GM21528 (cell line): ENCODE measurements around the gene MEGF11.
"Not testable (repeated sequence)": the region's sequence is repeated elsewhere in the genome, so short reads cannot be mapped to it uniquely, and the experiment has no call there.

ENCODE experiments used
- ATAC-seq: cut with Tn5 transposase; IDR thresholded peaks from one replicate; pipeline ENCODE4 v1.9.1; 2021; ENCODE audit warnings: mild to moderate bottlenecking, moderate library complexity; ENCODE audit not compliant: unreplicated experiment, low FRiP score

Gene MEGF11

GRCh38 chr15:65883571-65883970, 370.0 kb downstream of the MEGF11 start:
- ATAC-seq: no peak

DNA sequence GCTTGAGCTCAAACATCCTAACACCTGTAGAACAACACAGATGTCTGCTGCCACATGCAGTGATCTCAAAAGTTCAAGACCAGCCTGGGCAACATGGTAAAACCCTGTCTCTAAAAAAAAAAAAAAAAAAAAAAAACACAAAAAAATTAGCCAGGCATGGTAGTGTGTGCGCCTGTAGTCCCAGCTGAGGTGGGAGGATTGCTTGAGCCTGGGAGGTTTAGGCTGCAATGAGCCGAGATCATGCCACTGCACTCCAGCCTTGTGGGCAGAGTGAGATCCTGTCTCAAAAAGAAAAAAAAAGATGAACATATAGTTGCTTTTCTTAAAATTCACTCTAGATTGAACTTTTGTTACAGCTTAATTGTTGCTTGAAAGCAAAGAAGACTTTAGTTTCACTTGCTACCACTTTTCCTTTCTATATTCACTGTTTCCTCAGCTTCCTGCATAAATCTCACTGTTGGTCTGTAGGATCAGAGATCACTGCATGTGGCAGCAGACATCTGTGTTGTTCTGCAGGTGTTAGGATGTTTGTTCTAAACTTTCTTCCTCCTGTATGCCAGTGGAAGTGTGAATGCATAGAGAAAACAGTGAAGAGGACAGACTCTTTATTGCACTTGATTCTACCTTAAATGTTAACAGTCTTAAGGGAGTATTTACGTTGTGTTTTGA, 371.6 kb downstream of the MEGF11 start:
- ATAC-seq: no peak

DNA sequence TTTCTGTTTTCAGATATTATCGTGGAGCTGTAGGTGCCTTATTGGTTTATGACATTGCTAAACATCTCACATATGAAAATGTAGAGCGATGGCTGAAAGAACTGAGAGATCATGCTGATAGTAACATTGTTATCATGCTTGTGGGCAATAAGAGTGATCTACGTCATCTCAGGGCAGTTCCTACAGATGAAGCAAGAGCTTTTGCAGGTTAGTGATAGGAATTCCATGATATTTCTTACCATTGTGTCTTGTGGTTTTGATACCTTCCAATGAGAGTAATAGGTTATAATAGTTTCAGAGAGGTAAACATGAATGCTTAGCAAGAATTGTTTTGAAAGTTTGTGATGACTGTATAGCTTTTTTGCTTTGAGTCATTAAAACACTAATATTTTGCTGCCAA, 375.8 kb downstream of the MEGF11 start:
- no peak for ATAC-seq

DNA sequence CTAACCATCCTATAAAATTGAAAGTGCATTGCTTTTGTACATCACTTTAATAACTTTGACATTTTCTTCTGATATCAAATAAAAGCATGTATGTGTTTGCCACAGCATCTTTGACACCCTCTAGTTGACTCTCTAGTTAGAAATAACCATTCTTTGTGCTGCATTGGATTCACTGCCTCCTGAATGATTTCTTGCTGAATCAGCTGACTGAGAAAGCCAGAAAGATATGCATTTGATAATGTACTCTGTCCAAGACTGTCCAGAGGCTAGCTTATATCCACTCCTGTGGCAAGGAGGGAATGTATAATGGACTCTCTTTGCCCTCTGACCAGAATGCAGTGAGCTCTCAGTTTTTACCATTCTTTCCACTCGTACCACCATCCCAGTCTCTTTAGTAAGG, 378.1 kb downstream of the MEGF11 start:
- ATAC-seq: no peak

DNA sequence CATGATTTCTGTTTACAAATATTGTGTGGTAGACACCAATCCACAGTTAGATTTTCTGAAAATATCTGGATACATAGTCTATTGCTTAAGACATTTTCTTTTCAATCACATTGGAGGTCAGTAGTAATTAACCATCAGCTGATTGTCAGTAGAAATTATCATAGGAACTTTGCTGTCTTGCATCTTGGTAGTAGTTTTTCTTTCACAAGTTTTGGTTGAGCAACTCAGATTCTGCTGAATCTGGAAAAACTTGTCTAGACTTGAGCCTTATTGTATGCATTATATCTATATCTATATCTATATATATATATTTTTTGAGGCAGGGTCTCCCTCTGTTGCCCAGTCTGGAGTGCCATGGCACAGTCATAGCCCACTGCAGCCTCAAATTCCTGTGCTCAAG, 380.3 kb downstream of the MEGF11 start:
- ATAC-seq: no peak

DNA sequence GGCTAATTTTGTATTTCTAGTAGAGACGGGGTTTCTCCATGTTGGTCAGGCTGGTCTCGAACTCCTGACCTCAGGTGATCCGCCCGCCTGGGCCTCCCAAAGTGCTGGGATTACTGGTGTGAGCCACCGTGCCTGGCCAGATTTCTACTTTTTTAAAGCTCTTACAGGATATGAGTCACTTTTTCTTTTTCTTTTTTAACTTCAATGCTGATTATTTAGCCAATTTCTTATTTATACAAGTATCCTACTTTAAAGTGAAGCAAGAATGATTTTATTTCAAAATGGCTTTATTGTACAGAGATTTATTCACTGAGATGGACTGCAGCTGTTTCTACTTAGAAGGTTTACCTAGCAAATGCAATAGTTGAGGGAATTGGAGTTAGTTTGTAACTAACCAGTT, 381.0 kb downstream of the MEGF11 start:
- ATAC-seq: not testable (repeated sequence)

- not testable (repeated sequence) for ATAC-seq
Measured at GRCh38 chr15:65871886-65872285, 381.7 kb downstream of the MEGF11 start.

DNA sequence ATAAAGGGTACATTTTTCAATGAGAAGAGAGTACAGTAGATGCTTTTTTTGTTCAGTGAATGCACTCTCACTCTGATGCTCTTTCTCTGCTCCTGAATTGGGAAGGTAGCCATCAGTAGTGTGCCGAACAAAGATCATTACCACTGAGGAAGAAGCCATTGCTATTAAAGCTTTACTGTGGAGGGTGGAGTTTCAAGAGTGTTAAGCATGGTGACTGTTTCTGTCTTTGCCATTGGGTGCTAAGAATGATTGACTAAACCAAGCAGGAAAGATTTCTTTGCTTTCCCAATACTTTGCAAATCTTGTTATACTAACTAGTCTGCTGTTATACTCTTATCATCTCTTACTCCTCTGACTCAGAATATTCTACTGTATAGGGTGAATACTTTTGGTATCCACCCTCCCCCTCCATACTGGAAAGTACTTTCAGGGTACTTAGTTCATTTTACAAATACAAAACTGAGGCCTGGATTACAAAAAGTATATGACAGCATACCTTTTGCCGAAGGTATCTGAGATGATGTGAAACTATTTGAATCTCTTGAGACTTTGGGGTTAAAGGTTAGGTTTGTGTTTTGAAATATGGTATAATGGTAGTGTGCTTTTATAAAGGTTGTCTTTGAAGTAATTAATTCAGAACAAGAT, 382.5 kb downstream of the MEGF11 start:
- ATAC-seq: no peak

DNA sequence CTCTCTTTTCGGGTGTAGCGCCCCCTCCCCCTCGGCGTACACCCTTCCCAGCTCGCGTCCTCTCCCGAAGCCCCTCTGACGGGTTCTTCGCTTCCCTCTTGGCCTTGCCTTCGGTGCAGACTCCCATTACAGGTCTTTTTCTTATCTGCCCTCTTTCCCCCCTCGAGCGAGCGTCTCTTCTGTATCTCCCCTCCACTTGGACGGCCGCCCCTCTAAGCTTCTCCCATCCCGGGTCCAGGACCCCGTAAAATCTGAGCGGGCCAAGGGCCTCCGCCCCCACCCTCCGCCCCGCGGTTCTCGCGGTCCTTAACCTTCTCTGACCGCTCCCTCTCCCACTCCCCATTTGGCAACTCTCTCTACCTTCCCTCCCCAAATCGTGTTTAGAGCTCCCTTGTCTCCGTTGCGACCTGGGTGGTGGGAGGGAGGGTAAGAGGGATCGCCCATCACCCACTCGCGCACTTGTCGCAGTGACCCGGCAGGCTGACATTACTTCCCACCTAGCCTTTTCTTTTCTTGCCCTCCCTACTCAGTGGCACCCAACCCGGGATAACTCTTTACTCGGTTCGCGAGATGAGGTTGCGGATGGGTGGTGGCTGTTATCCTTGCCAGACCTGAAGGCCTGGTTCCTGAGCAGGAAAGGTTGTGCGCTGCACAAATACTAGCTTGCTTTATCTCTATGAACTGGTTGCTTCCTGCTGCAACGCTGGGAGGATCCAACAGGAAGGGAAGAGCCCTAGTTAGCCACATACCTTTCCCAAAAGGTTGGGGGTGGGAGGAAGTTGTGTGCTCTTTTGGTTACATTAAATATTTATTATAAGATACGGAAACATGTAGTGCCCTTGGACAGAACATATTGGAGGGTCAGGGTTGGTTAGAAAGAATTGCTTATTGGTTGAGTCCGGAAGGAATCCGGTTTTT, 383.3 kb downstream of the MEGF11 start:
- ATAC-seq: peak; percentile 10

DNA sequence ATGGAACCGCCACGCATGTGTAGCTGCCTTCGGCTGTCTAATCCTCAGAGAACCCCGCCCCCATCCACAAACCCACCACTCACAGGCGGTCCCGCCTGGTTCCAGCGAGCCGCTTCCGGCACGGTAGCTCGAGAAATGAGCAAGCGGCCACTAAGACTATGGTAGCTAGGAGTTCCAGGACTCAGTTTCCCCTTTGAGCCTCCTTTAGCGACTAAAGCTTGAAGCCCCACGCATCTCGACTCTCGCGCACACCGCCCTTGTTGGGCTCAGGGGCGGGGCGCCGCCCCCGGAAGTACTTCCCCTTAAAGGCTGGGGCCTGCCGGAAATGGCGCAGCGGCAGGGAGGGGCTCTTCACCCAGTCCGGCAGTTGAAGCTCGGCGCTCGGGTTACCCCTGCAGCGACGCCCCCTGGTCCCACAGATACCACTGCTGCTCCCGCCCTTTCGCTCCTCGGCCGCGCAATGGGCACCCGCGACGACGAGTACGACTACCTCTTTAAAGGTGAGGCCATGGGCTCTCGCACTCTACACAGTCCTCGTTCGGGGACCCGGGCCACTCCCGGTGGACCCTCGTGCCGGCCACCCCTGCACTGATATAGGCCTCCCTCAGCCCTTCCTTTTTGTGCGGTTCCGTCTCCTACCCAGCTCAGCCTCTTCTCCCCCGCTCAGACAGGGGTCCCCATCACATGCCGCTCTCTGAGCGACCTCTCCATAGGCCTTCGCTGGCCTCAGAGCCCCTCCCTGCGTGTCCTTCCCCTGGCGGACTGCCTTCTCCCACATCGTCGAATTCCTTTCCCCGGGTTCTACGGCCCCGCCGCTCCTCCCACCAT, 384.2 kb downstream of the MEGF11 start, which contains the start of gene RAB11A:
Gene RAB11A (plus strand): TSS at position 366 of the 828 bp plus-strand sequence. CDS start 95 bp downstream, at position 461.
- ATAC-seq: peak; percentile 87

DNA sequence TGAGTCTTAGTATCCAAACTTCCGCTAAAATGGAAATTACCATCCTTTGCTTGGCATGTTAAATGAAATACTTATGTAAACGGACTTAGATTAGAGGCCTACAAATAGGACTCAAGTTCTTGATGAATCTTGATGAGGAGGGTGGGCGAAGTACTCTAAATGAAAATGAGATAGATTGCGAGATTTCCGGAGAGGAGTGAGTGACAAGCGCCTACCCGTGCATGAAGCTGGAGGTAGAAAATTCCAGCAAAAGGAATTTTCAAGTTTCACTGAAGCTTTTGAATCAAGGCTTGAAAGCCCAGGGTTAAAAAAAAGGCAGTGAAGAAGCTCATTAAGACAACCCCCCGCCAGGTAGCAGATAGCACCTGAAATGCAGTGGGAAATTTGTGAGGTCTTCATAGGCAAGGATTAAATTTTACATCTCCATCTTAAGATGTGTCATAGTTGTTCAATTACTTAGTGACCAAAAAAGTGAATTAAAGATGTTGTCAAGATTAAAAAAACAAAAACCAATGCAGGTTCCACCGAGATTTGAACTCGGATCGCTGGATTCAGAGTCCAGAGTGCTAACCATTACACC, 384.9 kb downstream of the MEGF11 start:
- ATAC-seq: no peak

- ATAC-seq: not testable (repeated sequence)
Measured at GRCh38 chr15:65867933-65868332, 385.6 kb downstream of the MEGF11 start.

DNA sequence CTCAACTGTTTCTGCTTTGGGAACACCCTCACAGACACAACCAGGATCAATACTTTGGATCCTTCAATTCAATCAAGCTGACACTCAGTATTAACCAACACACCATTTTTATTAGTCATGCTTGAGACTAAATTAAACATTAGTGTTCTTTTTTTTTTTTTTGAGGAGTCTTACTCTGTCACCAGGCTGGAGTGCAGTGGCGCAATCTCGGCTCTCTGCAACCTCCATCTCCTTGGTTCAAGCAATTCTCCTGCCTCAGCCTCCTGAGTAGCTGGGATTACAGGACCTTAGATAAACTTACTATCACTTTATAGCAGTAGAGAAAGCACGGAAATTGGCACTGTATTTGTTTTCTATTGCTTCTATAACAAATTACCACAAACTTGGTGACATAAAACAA, 386.3 kb downstream of the MEGF11 start:
- ATAC-seq: no peak

- no peak for ATAC-seq
Measured at GRCh38 chr15:65863106-65863505, 390.4 kb downstream of the MEGF11 start.

GRCh38 chr15:65862682-65863081, 390.9 kb downstream of the MEGF11 start:
- ATAC-seq: no peak

GRCh38 chr15:65857718-65858402, 395.7 kb downstream of the MEGF11 start:
- no peak for ATAC-seq

DNA sequence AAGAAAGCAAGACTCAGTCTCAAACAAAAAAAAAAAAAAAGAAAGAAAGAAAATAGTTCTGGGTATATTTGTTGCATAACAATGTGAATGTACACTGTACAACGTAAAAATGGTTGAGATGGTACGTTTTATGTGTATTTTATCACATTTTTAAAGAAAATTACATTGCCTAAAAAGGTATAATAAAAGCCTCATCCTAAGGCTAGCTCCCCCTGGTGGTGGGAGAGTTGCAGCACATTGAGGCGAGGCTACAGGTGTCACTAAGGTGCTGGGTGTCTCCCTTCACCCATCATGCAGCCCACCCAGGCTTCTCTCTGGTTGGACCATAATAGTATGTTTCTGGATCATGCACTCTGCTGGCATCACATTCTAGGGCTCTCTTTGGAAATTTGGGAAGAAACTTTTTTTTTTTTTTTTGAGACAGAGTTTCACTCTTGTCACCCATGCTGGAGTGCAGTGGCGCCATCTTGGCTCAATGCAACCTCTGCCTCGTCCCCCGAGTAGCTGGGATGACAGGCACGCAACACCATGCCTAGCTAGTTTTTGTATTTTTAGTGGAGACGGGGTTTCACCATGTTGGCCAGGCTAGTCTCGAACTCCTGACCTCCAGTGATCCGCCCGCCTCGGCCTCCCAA, 396.6 kb downstream of the MEGF11 start:
- ATAC-seq: no peak

DNA sequence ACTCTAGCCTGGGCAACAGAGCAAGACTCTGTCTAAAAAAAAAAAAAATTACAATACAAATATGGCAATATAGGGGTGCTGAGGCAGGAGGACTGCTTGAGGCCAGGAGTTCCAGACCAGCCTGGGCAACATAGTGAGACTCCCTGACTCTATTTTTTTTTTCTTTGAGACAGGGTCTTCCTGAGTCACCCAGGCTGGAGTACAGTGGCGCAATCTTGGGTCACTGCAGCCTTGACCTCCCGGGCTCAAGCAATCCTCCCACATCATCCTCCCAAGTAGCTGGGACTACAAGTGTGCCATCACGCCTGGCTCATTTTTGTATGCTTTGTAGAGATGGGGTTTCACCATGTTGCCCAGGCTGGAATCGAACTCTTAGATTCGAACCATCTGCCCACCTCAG, 401.6 kb downstream of the MEGF11 start:
- ATAC-seq: no peak

DNA sequence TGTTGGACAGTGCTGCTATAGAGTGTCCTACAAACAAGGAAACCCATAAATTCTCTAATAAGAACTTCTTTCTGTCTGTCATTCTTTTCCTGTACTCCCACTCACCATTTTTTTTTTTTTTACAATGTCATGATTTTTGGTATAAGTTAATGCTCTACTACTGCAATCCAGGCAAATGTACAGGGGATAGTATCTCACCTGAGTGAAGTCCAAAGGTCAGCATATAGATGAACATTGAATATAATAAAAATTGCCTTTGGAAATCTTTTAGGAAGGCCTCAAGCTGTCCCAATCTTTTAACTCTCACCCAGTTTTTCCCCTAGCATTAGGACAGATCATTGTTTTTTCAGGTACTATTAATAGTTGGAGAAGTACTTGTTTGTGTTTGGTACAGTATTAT, 405.6 kb downstream of the MEGF11 start:
- ATAC-seq: no peak
